ENCODE measurements around the gene CSN3. TPM values are rescaled to one million over a fixed set of nuclear protein-coding genes. Genes with fewer than 3 reads are reported as not detected.
"Not testable (repeated sequence)": the region's sequence is repeated elsewhere in the genome, so short reads cannot be mapped to it uniquely, and the experiment has no call there.

The CSN3 gene, protein sequence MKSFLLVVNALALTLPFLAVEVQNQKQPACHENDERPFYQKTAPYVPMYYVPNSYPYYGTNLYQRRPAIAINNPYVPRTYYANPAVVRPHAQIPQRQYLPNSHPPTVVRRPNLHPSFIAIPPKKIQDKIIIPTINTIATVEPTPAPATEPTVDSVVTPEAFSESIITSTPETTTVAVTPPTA
- not detected in 2 replicates for total RNA-seq (2021)
- long read RNA-seq = 0 reads

DNA sequence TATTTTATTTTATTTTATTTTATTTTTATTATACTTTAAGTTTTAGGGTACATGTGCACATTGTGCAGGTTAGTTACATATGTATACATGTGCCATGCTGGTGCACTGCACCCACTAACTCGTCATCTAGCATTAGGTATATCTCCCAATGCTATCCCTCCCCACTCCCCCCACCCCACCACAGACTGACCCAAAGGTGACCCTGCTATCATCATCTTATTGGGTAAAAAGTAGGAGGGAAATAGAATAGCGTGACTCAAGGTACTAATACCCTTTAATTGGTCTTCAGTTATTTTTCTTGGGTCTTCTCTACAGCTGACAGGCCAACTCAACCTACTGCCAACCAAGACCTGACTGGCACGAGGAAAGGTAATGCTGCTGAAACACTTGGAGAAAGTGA is at the start of gene CSN3:
Gene CSN3, plus strand, starts transcription at position 301 of the 400 bp plus-strand sequence. CDS start 2,223 bp downstream, outside the sequence.
- not testable (repeated sequence) for H3K27me3 Mint-ChIP-seq (ENCODE audit: low read depth); H2AFZ ChIP-seq (ENCODE audit: low read length)
- no CpG with 5 or more reads among the region's 3 CpGs for WGBS (ENCODE audit: extremely low coverage, insufficient read length, low lambda C conversion rate)

More for the DNA sequence above, at the start of gene CSN3:
- not testable (repeated sequence) for H2BK15ac ChIP-seq (ENCODE audit: low read depth, low read length); H3K18ac ChIP-seq (ENCODE audit: insufficient read length, low read depth, low read length); H3K9me3 ChIP-seq (ENCODE audit: control insufficient read depth, low read depth, low read length); H3K27me3 ChIP-seq (ENCODE audit: insufficient read depth, low read length); H3K27ac ChIP-seq (ENCODE audit: insufficient read length, low read depth, low read length); H3K23me2 ChIP-seq (ENCODE audit: insufficient read length, low read depth, low read length, poor library complexity, severe bottlenecking); H2BK5ac ChIP-seq (ENCODE audit: insufficient read length, low read length); H2BK20ac ChIP-seq (ENCODE audit: low read depth, low read length, poor library complexity, severe bottlenecking); H3K4me1 ChIP-seq (ENCODE audit: insufficient read depth, low read length); H3K4me2 ChIP-seq (ENCODE audit: insufficient read depth, insufficient read length, low read length); H3K4me3 Mint-ChIP-seq; DNase-seq; H3K4me1 Mint-ChIP-seq; H3K14ac ChIP-seq (ENCODE audit: insufficient read depth, low read length); H3K9ac ChIP-seq (ENCODE audit: extremely low read depth, insufficient read length, low read length); H3T11ph ChIP-seq (ENCODE audit: low read length); H3K79me1 ChIP-seq (ENCODE audit: insufficient read depth, low read depth, low read length, poor library complexity, severe bottlenecking); H2AK5ac ChIP-seq (ENCODE audit: insufficient read length, low read length); H3K4ac ChIP-seq (ENCODE audit: low read depth, low read length); H4K5ac ChIP-seq (ENCODE audit: insufficient read length, low read depth, low read length); H3K56ac ChIP-seq (ENCODE audit: insufficient read length, low read depth, low read length); H3K36me3 Mint-ChIP-seq (ENCODE audit: insufficient read depth in 1 of 3, low read depth in 3 of 3); H3K79me2 ChIP-seq (ENCODE audit: insufficient read depth, low read length); H3K27ac Mint-ChIP-seq; H3K23ac ChIP-seq (ENCODE audit: insufficient read length, low read depth, low read length); H2BK12ac ChIP-seq (ENCODE audit: insufficient read length, low read depth, low read length); H4K8ac ChIP-seq (replicated peaks; ENCODE audit: insufficient read length, low read depth, low read length); H2BK120ac ChIP-seq (ENCODE audit: low read depth, low read length, poor library complexity, severe bottlenecking); H3K9me3 Mint-ChIP-seq; H4K91ac ChIP-seq (ENCODE audit: insufficient read length, low read depth, low read length); H4K20me1 ChIP-seq (ENCODE audit: control insufficient read depth, insufficient read depth, insufficient read length)
